GM18909 (cell line): ENCODE results near the gene ANO3.
"Not testable (repeated sequence)": the region's sequence is repeated elsewhere in the genome, so short reads cannot be mapped to it uniquely, and the experiment has no call there.

Source experiments
- ATAC-seq: cut with Tn5 transposase; IDR thresholded peaks from one replicate; pipeline ENCODE4 v1.9.1; 2021; ENCODE audit warnings: mild to moderate bottlenecking; ENCODE audit not compliant: unreplicated experiment, poor library complexity

The ANO3 gene

DNA sequence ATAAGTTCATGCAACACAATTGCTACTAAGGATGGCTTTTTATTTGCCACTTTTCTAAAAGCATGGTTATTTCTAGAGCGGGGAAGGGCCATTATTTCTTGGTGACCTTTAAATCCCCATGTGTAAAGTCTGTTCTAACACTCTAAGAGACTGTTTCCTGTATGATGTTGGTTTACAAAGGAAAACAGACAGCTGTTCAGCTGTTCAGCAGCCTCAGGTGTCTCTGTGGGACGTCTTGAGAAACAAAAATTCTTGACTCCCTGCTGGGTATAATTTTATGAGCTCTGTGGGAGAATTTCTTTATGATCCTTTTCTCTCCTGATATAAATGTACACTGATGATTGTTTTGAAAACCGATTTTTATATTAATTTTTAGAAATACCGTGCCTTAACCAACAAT, 226.3 kb downstream of the ANO3 start:
- ATAC-seq = no peak

DNA sequence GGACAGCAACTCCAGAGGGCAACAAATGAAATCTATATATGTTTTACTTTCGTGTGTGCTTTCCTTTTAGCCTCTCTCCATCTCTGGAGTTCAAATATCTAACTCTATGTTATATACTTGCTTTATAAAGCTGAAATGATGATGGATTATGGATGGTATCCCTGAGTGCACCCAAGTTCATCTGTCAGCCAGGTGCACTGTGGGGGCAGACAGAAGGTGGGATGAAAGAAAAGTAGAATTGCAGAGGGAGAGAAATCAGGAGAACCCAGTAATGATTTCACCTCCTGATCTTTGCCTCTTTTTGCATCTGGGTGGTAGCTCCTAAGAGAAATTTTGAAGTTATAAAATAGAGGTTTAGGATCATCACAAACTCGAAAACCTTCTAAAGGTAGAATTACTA, 237.7 kb downstream of the ANO3 start:
- ATAC-seq = no peak

DNA sequence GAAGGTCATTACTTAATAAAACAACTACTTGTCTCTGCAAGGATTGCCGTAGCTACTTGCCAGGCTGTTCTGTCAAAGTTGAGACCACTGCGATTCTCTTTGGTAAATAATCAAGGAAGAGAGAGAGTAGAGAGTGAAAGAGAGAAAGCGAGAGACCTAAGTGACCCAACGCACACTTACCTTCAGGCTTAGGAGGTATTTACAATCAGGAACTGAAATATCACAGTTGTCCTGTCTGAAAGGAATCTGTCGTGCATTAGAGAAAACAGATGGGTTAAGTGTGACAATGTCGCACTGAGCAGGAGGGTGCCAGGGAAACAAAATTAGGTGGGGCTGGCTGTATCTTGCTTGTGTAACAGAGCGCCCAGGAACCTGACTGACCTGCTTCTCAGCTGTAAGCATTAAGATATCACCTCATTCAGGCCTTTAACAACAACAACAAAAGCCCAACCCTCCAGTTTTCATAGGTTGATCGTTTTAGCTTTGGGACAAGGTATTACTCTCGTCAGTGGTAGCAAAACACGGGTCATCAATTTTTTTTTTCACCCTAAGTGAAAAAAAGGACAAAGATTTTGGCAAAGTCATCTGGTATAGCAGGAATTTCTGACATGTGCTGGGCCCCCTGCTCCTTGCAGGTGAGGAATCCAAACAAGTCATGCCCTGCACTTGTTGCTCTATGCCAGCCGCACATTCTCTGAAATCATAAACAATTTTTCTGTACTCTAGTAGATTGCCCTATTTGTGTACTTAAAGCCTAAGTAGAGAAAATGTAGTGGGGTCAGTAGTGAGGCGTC, 240.1 kb downstream of the ANO3 start, which contains the start of gene MUC15:
MUC15 (minus strand) TSS at position 403 of the 794 bp plus-strand sequence. CDS start 5,169 bp downstream, outside the sequence.
- no peak for ATAC-seq

DNA sequence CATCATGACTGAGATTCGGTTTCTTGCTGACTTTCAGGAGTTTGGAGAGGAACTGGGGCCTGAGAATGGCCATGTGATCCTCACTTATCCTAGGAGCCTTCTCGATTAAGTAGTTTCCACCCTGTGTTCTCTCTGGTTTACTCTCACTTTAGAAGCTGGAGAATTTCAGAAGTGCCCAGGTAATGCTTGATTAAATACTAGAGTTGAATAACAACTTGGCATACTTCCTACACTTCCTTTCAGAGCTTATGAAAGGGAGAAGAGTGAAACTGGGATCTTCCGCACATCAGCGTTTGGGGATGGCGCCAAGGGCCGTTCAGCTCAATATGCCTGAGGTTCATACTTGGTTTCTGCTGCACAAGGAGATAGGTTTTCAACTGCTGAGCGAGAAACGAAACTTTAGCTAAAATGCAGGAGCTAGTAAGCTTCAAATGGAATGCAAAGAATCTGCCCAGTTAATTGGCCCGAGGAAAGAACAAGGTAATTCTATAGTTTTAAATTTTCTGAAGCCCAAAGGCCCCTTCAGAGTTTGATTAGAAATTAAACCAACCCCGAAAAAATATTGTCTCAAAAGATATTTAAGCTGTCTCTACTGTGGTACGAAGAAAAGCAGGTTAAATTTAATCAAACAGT, 241.0 kb downstream of the ANO3 start:
- ATAC-seq = no peak

- no peak for ATAC-seq
These were observed 242.0 kb downstream of the ANO3 start for GRCh38 chr11:26573896-26574295.

- no peak for ATAC-seq
These were observed 244.0 kb downstream of the ANO3 start for GRCh38 chr11:26575946-26576345.

DNA sequence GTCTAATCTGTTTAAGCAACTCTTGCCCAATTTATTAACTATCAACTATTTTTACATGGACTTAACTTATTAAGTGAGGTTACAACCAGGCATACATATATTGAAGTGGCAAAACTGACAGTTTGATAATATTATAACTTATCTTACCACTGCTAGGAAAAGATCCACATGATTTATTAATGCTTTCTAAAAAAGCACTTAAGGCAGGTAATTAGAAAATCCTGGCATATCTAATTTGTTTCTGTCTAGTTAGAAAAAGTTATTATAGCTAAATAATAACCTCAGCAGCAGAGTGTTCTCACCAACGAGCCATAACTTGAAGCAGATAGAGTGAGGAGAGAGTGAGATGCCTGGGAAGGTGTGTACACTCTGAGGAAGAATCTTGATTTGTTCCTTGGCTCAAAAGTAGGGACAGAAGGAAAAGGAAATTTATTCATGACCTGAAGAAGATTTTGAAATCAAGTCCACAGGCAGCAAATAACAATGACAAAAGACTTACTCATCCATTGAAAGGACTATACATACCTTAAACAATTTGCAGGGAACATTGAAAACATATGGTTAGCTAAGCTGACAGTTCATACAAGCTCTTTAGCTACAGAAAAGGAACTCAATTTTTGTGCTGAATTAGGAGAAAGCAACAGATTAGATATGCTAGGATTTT, 247.2 kb downstream of the ANO3 start:
- no peak for ATAC-seq

GRCh38 chr11:26579683-26580082, 247.8 kb downstream of the ANO3 start:
- ATAC-seq = no peak

DNA sequence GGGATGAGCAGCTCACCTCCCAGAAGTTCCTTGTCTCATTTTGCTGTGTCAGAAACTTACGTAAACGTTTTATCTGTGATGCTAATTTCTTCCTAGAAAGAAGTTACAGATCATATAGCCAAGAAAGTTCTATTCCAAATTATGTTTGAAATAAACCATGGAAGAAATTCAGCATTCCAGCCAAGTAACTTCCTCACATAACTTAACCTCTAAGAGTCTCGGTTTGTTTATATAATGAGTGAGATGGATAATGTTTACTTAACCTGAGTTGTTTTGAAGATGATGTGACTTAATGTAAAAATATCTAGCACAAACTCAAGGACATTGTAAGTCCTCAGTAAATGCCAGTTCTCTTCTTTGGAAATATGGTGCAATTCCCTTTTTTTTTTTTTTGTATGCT, 249.0 kb downstream of the ANO3 start:
- no peak for ATAC-seq

GRCh38 chr11:26583550-26583949, 251.6 kb downstream of the ANO3 start:
- no peak for ATAC-seq

- no peak for ATAC-seq
These were observed 252.9 kb downstream of the ANO3 start for GRCh38 chr11:26584818-26585217.

DNA sequence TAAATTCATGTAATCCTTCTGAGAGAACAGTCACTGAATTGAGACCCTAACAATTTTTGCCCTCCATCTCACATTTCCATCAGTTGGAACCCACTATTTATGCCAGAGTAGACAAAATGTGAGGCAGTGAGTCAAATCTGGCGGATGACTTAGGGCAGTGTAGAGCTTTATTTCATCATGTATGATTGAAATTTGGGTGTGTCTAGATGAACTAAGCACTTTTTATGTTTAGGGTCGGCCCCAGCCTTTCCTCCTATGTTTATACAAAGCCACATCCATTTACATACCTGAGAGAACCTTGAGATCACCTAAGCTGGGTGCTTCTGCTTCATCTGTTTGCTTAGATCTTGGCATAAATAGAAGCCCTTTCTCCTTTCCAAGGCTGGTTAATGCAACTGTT, 255.1 kb downstream of the ANO3 start:
- ATAC-seq = no peak

- ATAC-seq = no peak
These were observed 261.8 kb downstream of the ANO3 start for GRCh38 chr11:26593691-26594090.

- ATAC-seq = not testable (repeated sequence)
These were observed 263.4 kb downstream of the ANO3 start for GRCh38 chr11:26595207-26595865.

GRCh38 chr11:26597049-26597689, 265.2 kb downstream of the ANO3 start:
- ATAC-seq = not testable (repeated sequence)

DNA sequence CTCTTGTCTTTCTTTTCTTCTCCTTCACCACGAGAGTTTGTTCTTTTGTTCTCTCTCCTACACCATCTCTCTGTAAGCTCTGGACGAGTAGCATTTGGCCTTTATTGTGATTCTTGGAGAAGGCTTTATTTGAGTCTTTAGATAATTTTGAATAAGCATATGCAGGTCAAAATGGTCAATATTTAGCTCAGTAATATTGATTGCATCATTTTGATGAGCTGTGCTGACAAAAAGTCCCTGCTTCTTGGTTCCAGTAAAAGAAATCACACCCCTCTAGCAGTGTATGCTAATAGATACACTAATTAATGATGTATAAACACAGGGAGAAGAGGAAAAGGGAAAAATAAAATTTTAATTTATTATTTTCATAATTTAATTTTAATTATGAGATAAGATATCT, 266.0 kb downstream of the ANO3 start:
- ATAC-seq = no peak

- ATAC-seq = no peak
These were observed 267.5 kb downstream of the ANO3 start for GRCh38 chr11:26599425-26599824.

DNA sequence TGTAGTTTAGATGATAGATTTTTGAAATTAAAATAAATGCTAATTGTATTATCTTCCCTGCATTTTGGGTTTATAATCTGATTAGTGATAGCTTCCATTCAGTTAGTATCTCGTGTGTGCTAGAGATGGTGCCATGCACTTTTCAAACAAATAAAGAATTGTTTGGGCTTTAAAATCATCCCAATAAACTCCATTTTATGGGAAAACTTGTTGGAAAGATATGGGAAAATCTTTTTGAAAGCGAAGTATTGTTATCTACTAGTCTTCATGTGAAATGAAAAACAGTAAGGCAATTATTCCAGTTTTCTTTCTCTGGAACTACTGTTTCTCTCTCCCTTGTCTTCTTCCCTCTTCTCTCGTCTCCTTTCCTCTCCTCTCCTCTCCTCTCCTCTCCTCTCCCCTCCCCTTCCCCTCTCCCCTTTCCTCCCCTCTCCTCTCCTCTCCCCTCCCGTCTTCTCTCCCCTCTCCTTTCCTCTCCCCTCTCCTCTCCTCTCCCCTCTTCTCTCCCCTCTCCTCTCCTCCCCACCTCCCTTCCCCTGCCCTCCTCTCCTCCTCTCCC, 268.0 kb downstream of the ANO3 start:
- ATAC-seq = no peak

DNA sequence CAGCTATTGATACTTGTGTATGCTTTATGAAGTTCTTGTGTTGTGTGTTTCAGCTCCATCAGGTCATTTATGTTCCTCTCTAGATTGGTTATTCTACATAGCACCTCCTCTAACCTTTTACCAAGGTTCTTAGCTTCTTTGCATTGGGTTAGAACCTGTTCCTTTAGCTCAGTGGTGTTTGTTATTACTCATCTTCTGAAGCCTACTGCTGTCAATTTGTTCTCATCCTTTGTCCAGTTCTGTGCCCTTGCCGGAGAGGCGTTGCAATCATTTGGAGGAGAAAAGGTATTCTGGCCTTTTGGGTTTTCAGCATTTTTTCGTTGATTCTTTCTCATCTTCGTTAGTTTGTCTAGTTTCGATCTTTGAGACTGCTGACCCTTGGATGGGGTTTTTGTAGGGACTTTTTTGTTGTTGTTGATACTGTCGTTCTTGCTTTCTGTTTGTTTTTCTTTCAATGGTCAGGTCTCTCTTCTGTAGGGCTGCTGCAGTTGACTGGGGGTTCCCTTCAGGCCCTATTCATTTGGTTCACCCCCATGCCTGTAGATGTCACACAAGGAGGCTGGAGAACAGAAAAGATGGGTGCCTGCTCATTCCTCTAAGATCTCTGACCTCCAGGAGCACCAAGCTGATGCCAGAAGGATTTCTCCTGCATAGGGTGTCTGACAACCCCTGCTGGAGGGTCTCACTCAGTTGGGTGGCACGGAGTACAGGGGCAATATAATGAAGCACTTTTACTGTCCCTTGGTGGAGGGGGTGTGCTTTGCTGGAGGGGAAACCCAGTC, 276.0 kb downstream of the ANO3 start:
- ATAC-seq = no peak
